SK-N-SH treated with all-trans-retinoic acid at 6 μM for 48 hours (cell line): Measurements from ENCODE around the gene TOGARAM1.

Experiments
- ATAC-seq: fragments of 200-7000 bp; cut with Tn5 transposase; 3 replicates; pipeline ENCODE4 v1.9.1; 2020; ENCODE audit warnings: mild to moderate bottlenecking, moderate library complexity
- ARNTL ChIP-seq: fragments of 450-650 bp; formaldehyde crosslinking; IDR thresholded peaks from 2 replicates; pipeline ENCODE4 v1.5.0; 2020; ENCODE audit warnings: low read depth, mild to moderate bottlenecking, moderate library complexity, borderline replicate concordance
- BACH2 ChIP-seq: fragments of 250-450 bp; sonication (Bioruptor Pico); IDR thresholded peaks from 2 replicates; pipeline ENCODE4 v1.9.0; 2021; ENCODE audit warnings: mild to moderate bottlenecking, borderline replicate concordance
- CSDC2 ChIP-seq: fragments of 250-450 bp; sonication (Bioruptor Pico); IDR thresholded peaks from 2 replicates; pipeline ENCODE4 v1.5.0; 2020; ENCODE audit warnings: mild to moderate bottlenecking, moderate library complexity
- ESRRG ChIP-seq: fragments of 250-450 bp; sonication (Bioruptor Pico); IDR thresholded peaks from 2 replicates; pipeline ENCODE4 v1.6.1; 2021; ENCODE audit warnings: mild to moderate bottlenecking
- GLIS3 ChIP-seq: fragments of 250-450 bp; sonication (Bioruptor Pico); IDR thresholded peaks from 2 replicates; pipeline ENCODE4 v1.5.0; 2020; ENCODE audit warnings: mild to moderate bottlenecking, moderate library complexity
- ISL1 ChIP-seq: fragments of 250-450 bp; sonication (Bioruptor Pico); IDR thresholded peaks from 2 replicates; pipeline ENCODE4 v2.1.2; 2022; ENCODE audit warnings: mild to moderate bottlenecking, moderate library complexity
- OSR1 ChIP-seq: fragments of 250-450 bp; sonication (Bioruptor Pico); IDR thresholded peaks from 2 replicates; pipeline ENCODE4 v1.8.0; 2022; ENCODE audit warnings: moderate library complexity, mild to moderate bottlenecking, inconsistent platforms
- PPARA ChIP-seq: fragments of 250-450 bp; sonication (Bioruptor Pico); IDR thresholded peaks from 2 replicates; pipeline ENCODE4 v1.5.0; 2020; ENCODE audit warnings: mild to moderate bottlenecking, borderline replicate concordance
- RARB ChIP-seq: fragments of 250-450 bp; sonication (Bioruptor Pico); IDR thresholded peaks from 2 replicates; pipeline ENCODE4 v1.8.0; 2021; ENCODE audit warnings: mild to moderate bottlenecking, moderate library complexity
- SNAI2 ChIP-seq: fragments of 250-450 bp; sonication (Bioruptor Pico); IDR thresholded peaks from 2 replicates; pipeline ENCODE4 v1.5.0; 2020; ENCODE audit warnings: mild to moderate bottlenecking, moderate library complexity
- TCF4 ChIP-seq: fragments of 250-450 bp; sonication (Bioruptor Pico); IDR thresholded peaks from 2 replicates; pipeline ENCODE4 v1.8.0; 2021; ENCODE audit warnings: mild to moderate bottlenecking, moderate library complexity, borderline replicate concordance
- TOX ChIP-seq: fragments of 250-450 bp; sonication (Bioruptor Pico); IDR thresholded peaks from 2 replicates; pipeline ENCODE4 v1.8.0; 2021; ENCODE audit warnings: mild to moderate bottlenecking, moderate library complexity, borderline replicate concordance
- ZC3H10 ChIP-seq: fragments of 250-450 bp; sonication (Bioruptor Pico); IDR thresholded peaks from 2 replicates; pipeline ENCODE4 v1.5.1; 2021; ENCODE audit warnings: mild to moderate bottlenecking, moderate library complexity
- ZFP3 ChIP-seq: fragments of 250-450 bp; sonication (Bioruptor Pico); IDR thresholded peaks from 2 replicates; pipeline ENCODE4 v1.5.0; 2020; ENCODE audit warnings: mild to moderate bottlenecking, moderate library complexity
- ZFP30 ChIP-seq: fragments of 450-650 bp; formaldehyde crosslinking; IDR thresholded peaks from 2 replicates; pipeline ENCODE4 v1.5.0; 2022; ENCODE audit warnings: mild to moderate bottlenecking, moderate library complexity
- ZNF565 ChIP-seq: fragments of 450-650 bp; formaldehyde crosslinking; conservative IDR thresholded peaks from 2 replicates; pipeline ENCODE4 v1.5.0; 2020; ENCODE audit warnings: low read depth, mild to moderate bottlenecking, moderate library complexity
- ZNF70 ChIP-seq: fragments of 450-650 bp; formaldehyde crosslinking; IDR thresholded peaks from 2 replicates; pipeline ENCODE4 v1.5.0; 2020; ENCODE audit warnings: mild to moderate bottlenecking, moderate library complexity
- ZNF8 ChIP-seq: fragments of 450-650 bp; formaldehyde crosslinking; IDR thresholded peaks from 2 replicates; pipeline ENCODE4 v1.5.0; 2020; ENCODE audit warnings: mild to moderate bottlenecking, moderate library complexity
- TF ChIP-seq, protein P1 (sequence below): fragments of 250-450 bp; sonication (Bioruptor Pico); IDR thresholded peaks from 2 replicates; pipeline ENCODE4 v1.8.0; 2021; ENCODE audit warnings: low read depth, mild to moderate bottlenecking, moderate library complexity, borderline replicate concordance
- TF ChIP-seq, protein P2 (sequence below): fragments of 250-450 bp; sonication (Bioruptor Pico); IDR thresholded peaks from 2 replicates; pipeline ENCODE4 v1.5.0; 2020; ENCODE audit warnings: mild to moderate bottlenecking, moderate library complexity
- TF ChIP-seq, protein P3 (sequence below): fragments of 250-450 bp; sonication (Bioruptor Pico); IDR thresholded peaks from 2 replicates; pipeline ENCODE4 v1.5.1; 2021; ENCODE audit warnings: mild to moderate bottlenecking, moderate library complexity
- TF ChIP-seq, protein P4 (sequence below): fragments of 250-450 bp; sonication (Bioruptor Pico); IDR thresholded peaks from 2 replicates; pipeline ENCODE4 v1.8.0; 2020; ENCODE audit warnings: mild to moderate bottlenecking, moderate library complexity, borderline replicate concordance
- TF ChIP-seq, protein P5 (sequence below): fragments of 250-450 bp; sonication (Bioruptor Pico); IDR thresholded peaks from 2 replicates; pipeline ENCODE4 v1.5.1; 2020; ENCODE audit warnings: low read depth, mild to moderate bottlenecking, moderate library complexity

TOGARAM1 gene

DNA sequence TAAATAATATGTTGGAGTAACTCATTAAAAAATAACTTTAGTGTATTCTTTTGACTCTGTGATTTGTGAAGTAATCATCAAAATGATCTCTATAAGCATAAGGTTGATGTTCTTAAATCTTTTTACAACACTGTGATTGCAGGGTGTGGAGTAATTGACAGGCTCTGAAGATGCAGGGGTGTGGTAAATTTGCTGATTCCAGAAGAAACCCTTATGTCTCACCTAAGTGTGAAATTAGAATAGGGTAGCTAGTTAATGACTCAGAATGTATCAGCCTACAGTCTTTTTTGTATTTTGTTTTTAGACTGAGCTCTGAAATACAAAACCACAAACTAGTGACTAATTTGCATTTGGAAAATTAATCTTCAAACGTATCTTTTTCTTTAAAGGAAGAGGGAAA, 127.8 kb downstream of the TOGARAM1 start:
- TF ChIP-seq ISL1 (CRISPR knock-in tag) (no peak), RARB (CRISPR knock-in tag) (no peak), ZNF70 (no peak), OSR1 (no peak), PPARA (CRISPR knock-in tag) (no peak), ARNTL (no peak), BACH2 (CRISPR knock-in tag) (no peak), TCF4 (CRISPR knock-in tag) (no peak), SNAI2 (CRISPR knock-in tag) (no peak), ZNF8 (CRISPR knock-in tag) (no peak), ZNF565 (no peak), ESRRG (CRISPR knock-in tag) (no peak), ZC3H10 (no peak), GLIS3 (no peak), ZFP3 (CRISPR knock-in tag) (no peak)
- TF ChIP-seq, protein P1, sequence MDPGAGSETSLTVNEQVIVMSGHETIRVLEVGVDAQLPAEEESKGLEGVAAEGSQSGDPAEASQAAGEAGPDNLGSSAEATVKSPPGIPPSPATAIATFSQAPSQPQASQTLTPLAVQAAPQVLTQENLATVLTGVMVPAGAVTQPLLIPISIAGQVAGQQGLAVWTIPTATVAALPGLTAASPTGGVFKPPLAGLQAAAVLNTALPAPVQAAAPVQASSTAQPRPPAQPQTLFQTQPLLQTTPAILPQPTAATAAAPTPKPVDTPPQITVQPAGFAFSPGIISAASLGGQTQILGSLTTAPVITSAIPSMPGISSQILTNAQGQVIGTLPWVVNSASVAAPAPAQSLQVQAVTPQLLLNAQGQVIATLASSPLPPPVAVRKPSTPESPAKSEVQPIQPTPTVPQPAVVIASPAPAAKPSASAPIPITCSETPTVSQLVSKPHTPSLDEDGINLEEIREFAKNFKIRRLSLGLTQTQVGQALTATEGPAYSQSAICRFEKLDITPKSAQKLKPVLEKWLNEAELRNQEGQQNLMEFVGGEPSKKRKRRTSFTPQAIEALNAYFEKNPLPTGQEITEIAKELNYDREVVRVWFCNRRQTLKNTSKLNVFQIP (CRISPR knock-in tag): no peak
- TF ChIP-seq, protein P2, sequence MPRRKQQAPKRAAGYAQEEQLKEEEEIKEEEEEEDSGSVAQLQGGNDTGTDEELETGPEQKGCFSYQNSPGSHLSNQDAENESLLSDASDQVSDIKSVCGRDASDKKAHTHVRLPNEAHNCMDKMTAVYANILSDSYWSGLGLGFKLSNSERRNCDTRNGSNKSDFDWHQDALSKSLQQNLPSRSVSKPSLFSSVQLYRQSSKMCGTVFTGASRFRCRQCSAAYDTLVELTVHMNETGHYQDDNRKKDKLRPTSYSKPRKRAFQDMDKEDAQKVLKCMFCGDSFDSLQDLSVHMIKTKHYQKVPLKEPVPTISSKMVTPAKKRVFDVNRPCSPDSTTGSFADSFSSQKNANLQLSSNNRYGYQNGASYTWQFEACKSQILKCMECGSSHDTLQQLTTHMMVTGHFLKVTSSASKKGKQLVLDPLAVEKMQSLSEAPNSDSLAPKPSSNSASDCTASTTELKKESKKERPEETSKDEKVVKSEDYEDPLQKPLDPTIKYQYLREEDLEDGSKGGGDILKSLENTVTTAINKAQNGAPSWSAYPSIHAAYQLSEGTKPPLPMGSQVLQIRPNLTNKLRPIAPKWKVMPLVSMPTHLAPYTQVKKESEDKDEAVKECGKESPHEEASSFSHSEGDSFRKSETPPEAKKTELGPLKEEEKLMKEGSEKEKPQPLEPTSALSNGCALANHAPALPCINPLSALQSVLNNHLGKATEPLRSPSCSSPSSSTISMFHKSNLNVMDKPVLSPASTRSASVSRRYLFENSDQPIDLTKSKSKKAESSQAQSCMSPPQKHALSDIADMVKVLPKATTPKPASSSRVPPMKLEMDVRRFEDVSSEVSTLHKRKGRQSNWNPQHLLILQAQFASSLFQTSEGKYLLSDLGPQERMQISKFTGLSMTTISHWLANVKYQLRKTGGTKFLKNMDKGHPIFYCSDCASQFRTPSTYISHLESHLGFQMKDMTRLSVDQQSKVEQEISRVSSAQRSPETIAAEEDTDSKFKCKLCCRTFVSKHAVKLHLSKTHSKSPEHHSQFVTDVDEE (CRISPR knock-in tag): no peak
- TF ChIP-seq, protein P3, sequence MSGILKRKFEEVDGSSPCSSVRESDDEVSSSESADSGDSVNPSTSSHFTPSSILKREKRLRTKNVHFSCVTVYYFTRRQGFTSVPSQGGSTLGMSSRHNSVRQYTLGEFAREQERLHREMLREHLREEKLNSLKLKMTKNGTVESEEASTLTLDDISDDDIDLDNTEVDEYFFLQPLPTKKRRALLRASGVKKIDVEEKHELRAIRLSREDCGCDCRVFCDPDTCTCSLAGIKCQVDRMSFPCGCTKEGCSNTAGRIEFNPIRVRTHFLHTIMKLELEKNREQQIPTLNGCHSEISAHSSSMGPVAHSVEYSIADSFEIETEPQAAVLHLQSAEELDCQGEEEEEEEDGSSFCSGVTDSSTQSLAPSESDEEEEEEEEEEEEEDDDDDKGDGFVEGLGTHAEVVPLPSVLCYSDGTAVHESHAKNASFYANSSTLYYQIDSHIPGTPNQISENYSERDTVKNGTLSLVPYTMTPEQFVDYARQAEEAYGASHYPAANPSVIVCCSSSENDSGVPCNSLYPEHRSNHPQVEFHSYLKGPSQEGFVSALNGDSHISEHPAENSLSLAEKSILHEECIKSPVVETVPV (CRISPR knock-in tag): no peak
- ATAC-seq: no peak

DNA sequence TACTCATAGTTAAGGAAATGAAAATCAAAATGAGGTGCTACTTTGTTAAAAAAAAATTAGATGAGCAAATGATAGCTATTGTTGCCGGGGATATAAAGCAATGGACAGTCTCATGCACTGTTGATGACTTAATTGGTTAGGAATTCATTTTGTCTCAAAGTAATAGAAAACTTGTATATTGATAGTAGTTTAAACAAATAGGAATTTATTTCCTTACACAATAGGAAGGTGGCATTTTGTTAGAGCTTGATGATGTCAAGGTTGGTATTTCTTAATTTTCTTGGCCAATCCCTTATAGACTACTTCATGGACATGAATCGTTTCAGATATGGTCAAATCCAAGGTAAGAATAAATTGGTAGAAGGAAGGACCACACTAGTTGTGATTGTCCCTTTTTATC, 129.7 kb downstream of the TOGARAM1 start:
- no peak for ATAC-seq
- TF ChIP-seq ARNTL: no peak
- no peak for TF ChIP-seq ZFP30 (CRISPR knock-in tag)
- TF ChIP-seq ZNF8 (CRISPR knock-in tag): no peak
- no peak for TF ChIP-seq CSDC2 (CRISPR knock-in tag)
- TF ChIP-seq, protein P3 (CRISPR knock-in tag): no peak
- TF ChIP-seq RARB (CRISPR knock-in tag): no peak
- TF ChIP-seq, protein P4, sequence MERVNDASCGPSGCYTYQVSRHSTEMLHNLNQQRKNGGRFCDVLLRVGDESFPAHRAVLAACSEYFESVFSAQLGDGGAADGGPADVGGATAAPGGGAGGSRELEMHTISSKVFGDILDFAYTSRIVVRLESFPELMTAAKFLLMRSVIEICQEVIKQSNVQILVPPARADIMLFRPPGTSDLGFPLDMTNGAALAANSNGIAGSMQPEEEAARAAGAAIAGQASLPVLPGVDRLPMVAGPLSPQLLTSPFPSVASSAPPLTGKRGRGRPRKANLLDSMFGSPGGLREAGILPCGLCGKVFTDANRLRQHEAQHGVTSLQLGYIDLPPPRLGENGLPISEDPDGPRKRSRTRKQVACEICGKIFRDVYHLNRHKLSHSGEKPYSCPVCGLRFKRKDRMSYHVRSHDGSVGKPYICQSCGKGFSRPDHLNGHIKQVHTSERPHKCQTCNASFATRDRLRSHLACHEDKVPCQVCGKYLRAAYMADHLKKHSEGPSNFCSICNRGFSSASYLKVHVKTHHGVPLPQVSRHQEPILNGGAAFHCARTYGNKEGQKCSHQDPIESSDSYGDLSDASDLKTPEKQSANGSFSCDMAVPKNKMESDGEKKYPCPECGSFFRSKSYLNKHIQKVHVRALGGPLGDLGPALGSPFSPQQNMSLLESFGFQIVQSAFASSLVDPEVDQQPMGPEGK: no peak
- no peak for TF ChIP-seq ZNF70
- no peak for TF ChIP-seq TOX (CRISPR knock-in tag)
- no peak for TF ChIP-seq ZC3H10
- TF ChIP-seq PPARA (CRISPR knock-in tag): no peak
- TF ChIP-seq ZFP3 (CRISPR knock-in tag): no peak
- TF ChIP-seq, protein P2 (CRISPR knock-in tag): no peak
- TF ChIP-seq BACH2 (CRISPR knock-in tag): no peak
- no peak for TF ChIP-seq OSR1
- TF ChIP-seq, protein P5, sequence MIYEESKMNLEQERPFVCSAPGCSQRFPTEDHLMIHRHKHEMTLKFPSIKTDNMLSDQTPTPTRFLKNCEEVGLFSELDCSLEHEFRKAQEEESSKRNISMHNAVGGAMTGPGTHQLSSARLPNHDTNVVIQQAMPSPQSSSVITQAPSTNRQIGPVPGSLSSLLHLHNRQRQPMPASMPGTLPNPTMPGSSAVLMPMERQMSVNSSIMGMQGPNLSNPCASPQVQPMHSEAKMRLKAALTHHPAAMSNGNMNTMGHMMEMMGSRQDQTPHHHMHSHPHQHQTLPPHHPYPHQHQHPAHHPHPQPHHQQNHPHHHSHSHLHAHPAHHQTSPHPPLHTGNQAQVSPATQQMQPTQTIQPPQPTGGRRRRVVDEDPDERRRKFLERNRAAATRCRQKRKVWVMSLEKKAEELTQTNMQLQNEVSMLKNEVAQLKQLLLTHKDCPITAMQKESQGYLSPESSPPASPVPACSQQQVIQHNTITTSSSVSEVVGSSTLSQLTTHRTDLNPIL (CRISPR knock-in tag): no peak
